Measurements from ENCODE around the gene CCDC50.

DNA sequence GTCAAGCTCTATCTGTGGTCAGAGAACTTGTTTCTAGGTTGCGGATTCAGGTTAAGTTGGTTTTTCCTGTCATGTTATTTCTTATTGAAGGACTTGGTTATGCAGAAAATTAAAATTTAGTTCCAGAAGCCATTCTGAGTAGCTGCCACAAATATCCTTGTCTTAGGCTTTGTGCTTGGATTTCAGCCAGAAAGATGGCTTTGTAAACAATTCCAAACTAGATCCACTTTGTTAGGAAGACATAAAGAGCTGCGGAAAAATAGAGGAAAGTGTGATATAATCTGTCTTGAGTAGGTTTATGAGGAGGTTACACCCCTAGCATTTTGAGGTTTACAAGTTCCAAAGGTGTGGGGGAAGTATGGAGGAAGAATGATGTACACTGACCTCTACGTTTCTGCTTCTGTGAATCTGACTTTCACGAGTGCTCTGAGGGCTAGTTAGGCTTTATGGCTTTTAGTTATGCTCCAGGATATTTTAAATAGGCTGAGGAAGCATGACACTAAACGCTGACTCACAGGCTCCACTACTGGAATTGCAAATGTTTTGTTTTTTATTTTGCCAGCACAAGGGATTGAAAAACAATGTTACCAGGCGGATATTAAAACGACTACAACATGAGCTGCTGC, 47.4 kb downstream of the CCDC50 start:
- TF ChIP-seq POLR2A (IDR thresholded peaks at IDR 0.05; ENCODE audit: low read length) = no peak
- no peak for TF ChIP-seq GATA1 (IDR thresholded peaks at IDR 0.05; ENCODE audit: low read depth, low read length)
